Esophagus squamous epithelium (tissue), 5 donors: ENCODE measurements around the gene TEKT2. TPM values are rescaled to one million over a fixed set of nuclear protein-coding genes. Genes with fewer than 3 reads are reported as not detected.
A peak's percentile ranks its signal among the peaks of the same experiment; 100 is the strongest.

Source experiments
- DNase-seq: peaks from one replicate; lab custom pipeline; 2025; lab: John Stamatoyannopoulos, UW
- H3K27ac ChIP-seq, 4 donors: fragments of 200-600 bp; sonication (generic); one replicate each; pipeline ENCODE4 v1.5.1; 2016 to 2019; ENCODE audit warnings: mild to moderate bottlenecking in 1 of 4
- H3K27me3 ChIP-seq, 4 donors: fragments of 200-600 bp; sonication (generic); 1 replicate in 3 of 4; 2 replicates in 1 of 4; pipeline versions ENCODE4 v1.5.1 to v1.6.0; 2017 to 2021; ENCODE audit warnings: antibody characterized with exemption in 1 of 4
- H3K36me3 ChIP-seq, 3 donors: fragments of 200-600 bp; sonication (generic); one replicate each; pipeline ENCODE4 v1.5.1; 2016 to 2019
- H3K4me1 ChIP-seq, 3 donors: fragments of 200-600 bp; sonication (generic); one replicate each; pipeline ENCODE4 v1.5.1; 2017 to 2019
- H3K4me3 ChIP-seq, 4 donors: fragments of 200-600 bp; sonication (generic); 1 replicate in 3 of 4; 2 replicates in 1 of 4; pipeline ENCODE4 v1.5.1; 2016 to 2019; ENCODE audit warnings: mild to moderate bottlenecking in 2 of 4, moderate library complexity in 1 of 4
- H3K9me3 ChIP-seq, 3 donors: fragments of 200-600 bp; sonication (generic); one replicate each; pipeline ENCODE4 v1.5.1; 2016 to 2019
- CTCF ChIP-seq, 6 experiments: fragments of 450-650 bp in 4 of 6; fragments of 200-600 bp in 2 of 6; sonication (generic) in 2 of 6; IDR thresholded peaks; one replicate each; pipeline ENCODE4 v1.5.1; 2016 to 2019; ENCODE audit warnings: antibody characterized with exemption in 6 of 6, mild to moderate bottlenecking in 4 of 6, moderate library complexity in 4 of 6
- POLR2A ChIP-seq, 4 donors: fragments of 450-650 bp; IDR thresholded peaks; one replicate each; pipeline ENCODE4 v1.6.1; 2017; ENCODE audit warnings: antibody characterized with exemption in 4 of 4, mild to moderate bottlenecking in 4 of 4, moderate library complexity in 3 of 4
- WGBS, 2 donors: methylation state at CpG; one replicate each; pipeline ENCODE4 v1.1.5; 2018; 5-methylcytosine and 5-hydroxymethylcytosine counted together
- intact Hi-C: fragments of 100-400 bp; cut with DNase I; formaldehyde crosslinking; loops from one replicate; pipeline ENCODE4 v1.15.0; 2022
- total RNA-seq, 4 donors: library from RNA; depleted of rRNA; stranded (reverse); fragments of >200 nt; gene quantifications; one replicate each; pipeline ENCODE4 v1.1.0, GENCODE V29; 2016
- donor health status: DM: yes; HTN: yes; CAD: no.

TEKT2 gene
- total RNA-seq, 4 donors from 2014 or later = not detected

- DNase-seq = no peak
- H3K9me3 ChIP-seq = no peaks in the 10 kb centered on the region
- no peak overlapping the region for H3K27ac ChIP-seq
- intact Hi-C loops = no loop called here
- no peaks in the 10 kb centered on the region for H3K36me3 ChIP-seq
- no peak overlapping the region for H3K4me3 ChIP-seq
- peaks cover 5 to 34% (median 7%) of the 10 kb centered on the region in 3 donors for H3K4me1 ChIP-seq
- WGBS, 2 donors = 35 to 57% methylated on average over 3 of the region's 7 CpGs
- no peak for TF ChIP-seq CTCF (IDR thresholded peaks at IDR 0.05)
- no peak for TF ChIP-seq POLR2A (IDR thresholded peaks at IDR 0.05)
- H3K27me3 ChIP-seq = peaks cover 0 to 18% (median 0%) of the 10 kb centered on the region in 4 donors
Observed at GRCh38 chr1:36126797-36127500, 43.1 kb downstream of the TEKT2 start.

DNA sequence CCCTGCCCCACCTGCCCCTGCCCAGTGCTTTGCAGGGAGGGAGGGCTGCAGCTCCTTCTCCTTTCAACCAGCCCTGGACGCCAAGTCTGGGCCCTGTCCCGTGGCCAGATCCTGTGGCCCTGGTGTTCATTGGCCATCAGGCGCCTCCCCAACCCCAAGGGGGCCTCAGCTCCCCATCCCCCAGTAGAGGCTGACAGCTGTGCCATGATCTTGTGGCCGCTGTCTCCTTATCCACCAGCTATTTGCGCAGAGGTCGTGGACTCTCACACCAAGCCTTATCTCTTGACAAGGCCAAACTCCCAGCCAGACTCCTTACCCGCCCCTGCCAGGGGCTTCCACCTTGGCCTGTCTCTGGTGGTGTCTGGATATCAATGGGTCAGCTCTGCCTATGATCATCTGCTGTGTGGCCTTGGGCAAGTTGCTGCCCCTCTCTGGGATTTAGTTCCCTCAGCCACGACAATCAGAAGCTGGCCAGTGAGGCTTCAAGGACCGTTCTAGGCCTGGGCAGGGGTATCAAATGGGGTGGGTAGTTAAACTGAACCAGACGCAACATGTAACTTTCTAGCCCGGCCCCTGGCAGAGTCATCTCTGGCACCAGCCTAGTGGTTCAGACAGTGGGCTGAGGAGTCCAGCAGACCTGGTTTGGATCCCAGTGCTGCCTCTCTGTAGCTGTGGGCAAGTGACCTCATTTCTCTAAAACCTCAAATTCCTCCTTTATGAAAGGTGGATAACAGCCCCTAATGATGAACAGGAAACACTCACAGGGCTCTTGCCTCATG, 44.4 kb downstream of the TEKT2 start:
- TF ChIP-seq CTCF (IDR thresholded peaks at IDR 0.05) (no peak), POLR2A (IDR thresholded peaks at IDR 0.05) (no peak)
- 84% methylated on average over 5 of the region's 11 CpGs; no CpG with 5 or more reads in 1 of the 2 donors for WGBS, 2 donors
- H3K4me1 ChIP-seq = peaks cover 7 to 37% (median 10%) of the 10 kb centered on the region in 3 donors
- no peak overlapping the region for H3K4me3 ChIP-seq
- H3K36me3 ChIP-seq = no peaks in the 10 kb centered on the region
- intact Hi-C loops = no loop called here
- no peak overlapping the region for H3K27ac ChIP-seq
- H3K27me3 ChIP-seq = peaks cover 0 to 18% (median 0%) of the 10 kb centered on the region in 4 donors
- H3K9me3 ChIP-seq = no peaks in the 10 kb centered on the region
- no peak for DNase-seq

GRCh38 chr1:36128905-36129206, 45.0 kb downstream of the TEKT2 start:
- Histone ChIP-seq H3K4me1 (peaks cover 10 to 37% (median 14%) of the 10 kb centered on the region in 3 donors), H3K36me3 (no peaks in the 10 kb centered on the region), H3K27me3 (peaks cover 0 to 18% (median 0%) of the 10 kb centered on the region in 4 donors), H3K9me3 (no peaks in the 10 kb centered on the region), H3K4me3 (no peak overlapping the region), H3K27ac (no peak overlapping the region)
- WGBS, 2 donors = 77 to 89% methylated on average over 1 to 3 of the region's 3 CpGs
- intact Hi-C loops = no loop called here
- TF ChIP-seq CTCF (IDR thresholded peaks at IDR 0.05) (no peak), POLR2A (IDR thresholded peaks at IDR 0.05) (no peak)
- DNase-seq = no peak

- Histone ChIP-seq H3K27me3 (no peaks in the 10 kb centered on the region), H3K4me3 (no peak overlapping the region), H3K9me3 (no peaks in the 10 kb centered on the region), H3K27ac (no peak overlapping the region), H3K36me3 (peaks cover 0 to 7% (median 3%) of the 10 kb centered on the region in 3 donors), H3K4me1 (peaks cover 33 to 44% (median 40%) of the 10 kb centered on the region in 3 donors)
- no peak for DNase-seq
- WGBS, 2 donors = 20 to 60% methylated on average over 1 to 2 of the region's 3 CpGs
- intact Hi-C loops = loop anchor here (5.0 kb wide), 1 partner anchor 35 kb away; no protein-coding TSS in a partner anchor
- TF ChIP-seq CTCF (IDR thresholded peaks at IDR 0.05) (no peak), POLR2A (IDR thresholded peaks at IDR 0.05) (no peak)
Observed at GRCh38 chr1:36132029-36132428, 48.1 kb downstream of the TEKT2 start.

DNA sequence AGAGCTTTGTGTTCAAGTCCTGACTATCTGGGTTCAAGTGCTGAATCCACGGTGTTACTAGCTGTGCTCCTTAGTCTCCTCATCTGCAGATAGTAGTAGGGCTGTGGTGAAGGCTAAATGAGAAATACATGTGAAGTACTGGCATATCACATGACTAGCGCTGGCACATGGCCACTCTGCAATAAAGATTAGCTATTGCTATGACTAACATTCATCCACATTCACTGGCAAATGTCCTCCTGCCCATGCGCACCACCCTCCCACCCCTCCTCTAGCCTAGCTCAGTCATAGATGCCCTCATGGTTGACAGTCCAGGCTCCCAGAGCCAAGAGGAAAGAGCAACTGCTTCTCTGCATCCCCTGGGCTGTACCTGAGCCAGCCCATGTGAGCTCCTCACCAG, 49.6 kb downstream of the TEKT2 start:
- TF ChIP-seq CTCF (IDR thresholded peaks at IDR 0.05) = no peak
- no peak for TF ChIP-seq POLR2A (IDR thresholded peaks at IDR 0.05)
- intact Hi-C loops = loop anchor here (5.0 kb wide), 1 partner anchor 36 kb away; no protein-coding TSS in a partner anchor

More for the DNA sequence above, 49.6 kb downstream of the TEKT2 start:
- no peak overlapping the region for H3K4me3 ChIP-seq
- H3K36me3 ChIP-seq = peaks cover 0 to 21% (median 10%) of the 10 kb centered on the region in 3 donors
- H3K4me1 ChIP-seq = peaks cover 35 to 55% (median 42%) of the 10 kb centered on the region in 3 donors
- H3K27ac ChIP-seq = peak overlapping the region; percentile 76 to 86 (median 82)
- no peak for DNase-seq
- H3K27me3 ChIP-seq = no peaks in the 10 kb centered on the region
- H3K9me3 ChIP-seq = no peaks in the 10 kb centered on the region
- WGBS, 2 donors = 63 to 64% methylated on average over 3 of the region's 3 CpGs
